ENCODE data around the gene HSD17B14.
"Not testable (repeated sequence)": the region's sequence is repeated elsewhere in the genome, so short reads cannot be mapped to it uniquely, and the experiment has no call there.

The HSD17B14 gene

DNA sequence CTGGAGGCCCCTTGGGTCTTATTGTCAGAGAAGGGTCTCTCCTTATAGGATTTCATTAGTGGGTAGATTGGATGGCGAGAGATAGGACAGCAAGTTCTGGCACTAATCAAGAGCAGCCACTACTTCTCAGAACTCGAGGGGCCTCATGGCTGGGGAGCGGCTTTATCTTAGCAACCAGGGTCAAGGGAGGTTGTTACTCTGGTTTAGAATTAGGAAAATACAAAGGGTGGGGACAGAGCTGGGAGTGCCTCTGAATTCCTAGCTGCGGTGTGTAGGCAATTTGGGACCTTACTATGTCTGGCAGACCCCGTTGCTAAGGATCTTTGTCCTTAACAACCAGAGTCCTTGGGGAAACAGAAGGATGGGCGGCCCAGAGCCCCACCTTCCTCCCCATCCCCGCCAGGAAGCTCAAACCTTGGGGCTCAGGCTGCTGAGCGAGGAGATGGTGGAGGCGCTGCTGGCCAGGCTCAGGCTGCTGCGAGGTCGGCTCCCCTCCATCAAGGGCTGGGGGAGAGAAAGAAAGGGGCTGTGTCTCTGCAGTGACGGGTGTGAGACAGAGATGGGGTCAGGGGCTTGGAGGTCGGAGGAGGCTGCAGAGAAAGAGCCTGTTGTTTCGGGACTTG lies 30.9 kb upstream of the HSD17B14 start:
- no peak for DNase-seq

DNA sequence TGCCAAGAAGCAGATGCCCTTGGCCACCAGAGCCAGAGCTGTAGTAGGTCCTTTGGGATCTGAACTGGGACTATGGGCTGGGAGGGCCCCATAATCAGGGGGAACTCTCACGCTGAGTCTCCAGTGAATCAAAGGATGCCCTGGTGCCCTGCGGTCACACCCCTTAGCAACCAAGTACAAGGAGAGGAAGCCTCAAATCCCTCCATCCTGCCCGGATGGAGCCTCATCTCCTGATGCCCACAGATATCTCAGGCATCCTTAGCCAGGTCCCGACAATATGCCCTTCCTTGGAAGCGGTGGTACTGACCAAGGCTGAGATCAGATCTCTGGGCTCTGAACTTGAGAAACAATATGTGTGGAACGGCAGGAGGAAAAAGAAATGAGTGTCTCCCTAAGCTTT lies 30.4 kb upstream of the HSD17B14 start:
- DNase-seq = no peak

DNA sequence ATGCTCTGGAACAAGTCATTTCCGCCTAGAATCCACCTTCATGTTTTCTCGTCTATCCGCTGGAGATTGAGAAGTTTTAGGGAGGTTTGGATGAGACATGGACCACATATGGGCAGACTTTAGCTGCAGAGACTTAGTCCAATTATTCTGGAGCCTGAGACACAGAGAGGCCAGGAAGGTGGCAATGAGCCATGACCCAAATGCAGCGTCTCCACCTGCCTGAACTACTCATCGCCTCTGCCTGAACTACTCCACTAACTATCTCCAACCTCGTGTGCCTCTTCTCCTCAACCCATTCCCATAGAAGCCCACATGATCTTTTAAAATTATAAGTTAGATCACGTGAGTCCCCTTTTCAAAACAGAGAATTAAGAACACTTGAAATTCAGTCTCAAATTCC lies 26.5 kb upstream of the HSD17B14 start:
- no peak for DNase-seq

GRCh38 chr19:48861313-48861712 lies 25.0 kb upstream of the HSD17B14 start:
- no peak for DNase-seq

- no peak for DNase-seq
Measured at GRCh38 chr19:48859711-48860572, 23.7 kb upstream of the HSD17B14 start.

DNA sequence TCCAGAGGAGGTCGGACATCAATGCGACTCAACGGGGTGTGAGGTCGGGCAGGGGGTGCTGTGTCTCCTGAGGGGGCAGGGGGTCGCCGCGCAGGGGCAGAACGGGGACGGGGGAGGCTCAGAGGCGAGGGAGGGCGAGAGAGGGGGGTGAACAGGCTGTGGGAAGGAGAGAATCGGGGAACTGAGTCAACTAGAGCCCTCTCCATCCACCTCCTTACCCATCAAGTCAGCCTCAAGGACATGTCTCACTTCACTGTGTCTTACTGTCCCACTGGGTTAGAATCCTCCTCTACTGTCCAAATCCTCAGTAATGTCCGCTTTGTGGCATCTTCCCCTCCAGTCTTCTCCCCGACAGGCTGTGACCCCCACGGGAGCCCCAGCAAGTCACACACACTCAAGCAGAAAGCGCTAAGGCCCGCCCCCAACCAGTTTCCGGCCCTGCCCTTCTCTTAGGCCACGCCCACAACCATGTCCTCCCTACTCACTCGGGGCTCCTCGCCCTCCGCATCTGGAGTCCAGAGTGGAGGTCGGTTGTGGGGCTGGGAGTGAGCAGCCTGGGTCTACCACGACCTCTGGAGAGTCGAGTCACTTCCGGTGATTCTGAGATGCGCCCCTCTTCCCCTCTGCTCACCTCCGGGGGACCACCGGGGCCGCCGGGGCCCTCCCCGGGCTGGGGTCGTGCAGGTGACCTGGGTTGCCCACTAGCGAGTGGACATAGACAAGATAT lies 22.9 kb upstream of the HSD17B14 start:
- DNase-seq = no peak

- DNase-seq = no peak
Measured at GRCh38 chr19:48856921-48857320, 20.6 kb upstream of the HSD17B14 start.

GRCh38 chr19:48854103-48854502 lies 17.8 kb upstream of the HSD17B14 start:
- DNase-seq = no peak

DNA sequence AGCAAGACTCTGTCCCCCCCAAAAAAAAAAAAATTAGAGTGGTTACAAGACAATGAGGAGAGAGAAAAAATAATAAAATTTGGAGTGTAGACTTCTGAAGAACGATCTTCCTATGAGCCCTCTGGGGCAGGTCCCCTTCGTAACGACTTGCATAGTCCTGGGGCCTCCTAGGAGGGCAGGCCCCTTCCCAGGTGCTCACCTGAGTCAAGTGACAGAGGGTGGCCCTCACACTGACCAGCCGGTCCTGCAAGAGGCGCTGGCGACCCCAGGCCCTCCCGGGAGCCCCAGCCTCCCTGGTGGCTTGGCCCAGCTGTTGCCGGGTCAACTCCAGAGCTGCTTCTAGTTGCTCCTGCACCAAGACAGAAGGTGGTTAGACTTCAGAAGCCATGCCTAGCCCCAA lies 17.2 kb upstream of the HSD17B14 start:
- DNase-seq = no peak

- DNase-seq = no peak
Measured at GRCh38 chr19:48852292-48852691, 16.0 kb upstream of the HSD17B14 start.

DNA sequence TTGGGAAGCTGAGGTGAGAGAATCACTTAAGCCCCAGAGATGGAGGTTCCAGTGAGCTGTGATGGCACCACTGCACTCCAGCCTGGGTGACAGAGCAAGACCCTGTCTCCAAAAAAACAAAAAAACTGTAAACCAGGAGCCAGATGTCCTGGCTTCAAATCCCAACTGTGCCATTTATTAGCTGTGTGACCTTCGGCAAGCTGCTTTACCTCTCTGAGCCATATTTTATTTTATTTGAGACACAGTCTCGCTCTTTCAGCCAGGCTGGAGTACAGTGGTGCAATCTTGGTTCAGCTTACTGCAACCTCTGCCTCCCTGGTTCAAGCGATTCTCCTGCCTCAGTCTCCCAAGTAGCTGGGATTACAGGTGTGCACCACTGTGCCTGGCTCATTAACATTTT lies 10.4 kb upstream of the HSD17B14 start:
- not testable (repeated sequence) for DNase-seq

- no peak for DNase-seq
Measured at GRCh38 chr19:48845384-48845783, 9.1 kb upstream of the HSD17B14 start.

- DNase-seq = no peak
Measured at GRCh38 chr19:48844472-48844871, 8.2 kb upstream of the HSD17B14 start.

GRCh38 chr19:48842789-48843162 lies 6.5 kb upstream of the HSD17B14 start:
- peak; percentile 85 for DNase-seq

DNA sequence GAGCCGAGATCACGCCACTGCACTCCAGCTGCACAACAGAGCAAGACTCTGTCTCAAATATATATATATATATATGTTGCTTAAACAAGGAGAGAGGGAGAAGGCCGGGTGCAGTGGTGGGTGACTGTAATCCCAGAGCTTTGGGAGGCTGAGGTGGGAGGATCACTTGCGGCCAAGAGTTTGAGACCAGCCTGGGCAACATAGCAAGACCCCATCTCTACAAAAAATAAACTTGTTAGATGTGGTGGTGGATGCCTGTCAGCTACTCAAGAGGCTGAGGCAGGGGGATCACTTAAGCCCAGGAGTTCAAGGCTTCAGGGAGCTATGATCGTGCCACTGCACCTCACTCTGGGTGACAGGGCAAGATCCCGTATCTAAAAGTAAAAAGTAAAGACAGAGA lies 5.3 kb upstream of the HSD17B14 start:
- no peak for DNase-seq

- no peak for DNase-seq
Measured at GRCh38 chr19:48841047-48841446, 4.8 kb upstream of the HSD17B14 start.

DNA sequence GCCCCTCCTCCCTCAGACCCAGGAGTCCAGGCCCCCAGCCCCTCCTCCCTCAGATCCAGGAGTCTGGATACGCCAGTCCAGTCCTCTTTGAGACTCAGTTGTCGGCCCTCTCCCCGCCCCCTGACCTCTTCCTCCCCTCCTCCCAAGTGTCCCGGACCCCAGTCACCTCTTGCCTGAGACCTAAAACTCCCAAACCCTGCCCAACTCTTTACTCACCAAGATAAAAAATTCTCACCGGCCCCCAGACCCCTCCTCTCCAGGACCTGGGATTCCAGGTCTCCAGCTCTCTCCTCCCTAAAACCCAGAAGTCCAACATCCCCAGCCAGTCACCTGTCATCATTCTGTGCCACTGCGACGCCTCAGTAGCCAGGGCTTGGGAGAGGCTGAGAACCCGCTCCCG lies 1.4 kb upstream of the HSD17B14 start:
- DNase-seq = no peak

DNA sequence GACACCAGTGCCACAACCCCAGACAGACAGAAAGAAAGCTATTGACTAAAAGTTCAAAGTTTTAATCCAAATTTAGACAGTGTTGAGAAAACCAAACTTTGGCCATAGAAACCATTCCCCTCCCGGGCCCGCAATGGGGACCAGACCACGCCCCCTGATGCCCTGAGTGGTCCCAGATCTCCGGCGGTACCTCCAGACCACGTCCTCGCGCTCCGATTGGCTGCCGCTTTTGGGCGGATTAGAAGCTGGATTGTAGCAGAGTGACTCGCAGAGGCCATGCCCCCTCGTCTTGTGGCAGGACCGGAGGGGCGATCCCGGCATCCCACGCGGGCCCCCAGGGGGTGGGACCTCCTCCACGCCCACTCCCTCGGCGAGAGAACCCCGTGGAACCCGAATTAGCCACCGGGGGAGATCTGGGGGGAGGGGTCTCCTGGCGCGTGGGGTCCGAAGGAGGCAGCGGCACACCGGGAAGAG lies 797 bp upstream of the HSD17B14 start:
- peak; percentile 69 for DNase-seq

- DNase-seq = peak; percentile 93
Measured at GRCh38 chr19:48835734-48836088, 580 bp downstream of the HSD17B14 start.

DNA sequence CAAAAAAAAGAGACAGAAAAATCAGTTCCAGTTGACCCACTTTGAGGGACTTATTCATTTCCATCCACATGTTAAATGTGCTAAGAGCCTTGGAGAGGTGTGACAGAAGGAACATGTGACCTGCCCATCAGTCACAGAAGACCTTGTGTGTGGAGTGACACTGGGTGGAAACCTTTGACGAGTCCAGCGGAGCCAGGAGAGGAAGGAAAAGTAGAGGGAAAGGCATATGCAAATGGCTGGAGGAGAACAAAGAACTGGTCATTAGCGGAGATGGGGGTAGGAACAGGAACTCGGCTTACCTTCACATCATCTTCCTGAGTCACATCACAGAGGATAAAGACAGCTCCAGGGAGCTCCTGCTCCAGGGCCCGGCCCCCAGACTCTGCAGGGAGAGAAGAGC lies 2.3 kb downstream of the HSD17B14 start:
- peak; percentile 18 for DNase-seq

DNA sequence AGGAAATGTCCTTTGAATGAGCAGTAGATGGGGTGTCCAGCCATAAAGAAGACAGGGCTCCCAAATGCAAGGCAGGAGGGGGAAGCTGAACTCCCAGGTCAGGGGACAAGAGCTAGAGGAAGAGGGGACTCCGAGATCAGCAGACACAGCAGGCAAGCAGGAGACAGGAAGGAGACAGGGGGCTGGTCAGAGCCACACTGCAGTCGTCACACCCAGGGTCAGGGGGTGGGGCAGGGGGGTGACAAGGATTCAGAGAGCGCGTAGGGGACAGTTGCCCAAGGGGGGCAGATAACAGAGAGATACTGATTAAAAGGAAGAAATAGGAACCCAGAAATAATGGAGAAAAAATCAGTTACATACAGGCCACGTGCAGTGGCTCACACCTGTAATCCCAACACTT lies 3.2 kb downstream of the HSD17B14 start:
- no peak for DNase-seq

- DNase-seq = no peak
Measured at GRCh38 chr19:48830965-48831364, 5.3 kb downstream of the HSD17B14 start.

DNA sequence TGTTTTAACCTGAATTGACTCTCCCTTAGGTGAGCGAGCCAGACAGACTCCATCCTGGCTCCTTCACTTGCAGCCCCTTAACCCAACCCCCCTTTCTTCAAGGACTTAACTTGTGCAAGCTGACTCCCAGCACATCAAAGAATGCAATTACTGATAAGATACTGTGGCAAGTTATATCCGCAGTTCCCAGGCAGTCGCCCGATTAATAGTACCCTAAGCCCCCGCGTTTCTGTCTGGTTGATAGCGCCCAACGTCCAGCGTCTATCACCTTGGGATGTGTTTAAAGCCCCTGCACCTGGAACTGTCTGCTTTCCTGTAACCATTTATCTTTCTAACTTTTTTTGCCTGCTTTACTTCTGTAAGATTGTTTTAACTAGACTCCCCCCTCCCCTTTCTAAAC lies 6.2 kb downstream of the HSD17B14 start:
- no peak for DNase-seq

DNA sequence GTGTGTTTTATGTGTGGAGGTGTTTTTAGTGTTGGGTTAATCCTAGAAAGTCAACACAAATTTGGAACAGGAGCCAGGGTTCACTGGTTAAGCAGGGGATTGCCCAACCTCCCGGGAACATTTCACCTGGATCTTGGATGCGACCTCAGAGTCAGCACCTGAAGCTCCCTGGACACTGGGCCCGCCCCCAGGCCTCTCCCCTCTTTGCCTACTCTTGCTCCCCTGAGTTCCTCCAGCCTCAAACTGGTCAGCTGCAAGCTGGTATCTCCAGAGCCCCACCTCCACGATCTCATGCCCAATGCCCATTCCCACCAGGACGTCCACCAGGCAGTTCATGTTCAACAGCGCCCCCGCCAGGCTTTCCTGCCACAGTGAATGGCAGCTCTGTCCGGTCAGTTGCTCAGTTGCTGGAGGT lies 9.7 kb downstream of the HSD17B14 start:
- DNase-seq = no peak
